ENCODE data around the gene MROH9.

GRCh38 chr1:171037626-171038025 lies 102.3 kb downstream of the MROH9 start:
- TF ChIP-seq POLR2A (IDR thresholded peaks at IDR 0.05): no peak
- no peak for TF ChIP-seq EP300 (IDR thresholded peaks at IDR 0.05)

Data from tibial nerve (tissue), 3 donors.